Transverse colon (tissue), 4 donors: ENCODE results near the gene CTSV. TPM values are rescaled to one million over a fixed set of nuclear protein-coding genes. Genes with fewer than 3 reads are reported as not detected.
"Not testable (repeated sequence)": the region's sequence is repeated elsewhere in the genome, so short reads cannot be mapped to it uniquely, and the experiment has no call there.

Experiments
- DNase-seq: peaks from one replicate; pipeline ENCODE4 v3.0.0-alpha.2; 2019
- H3K27ac ChIP-seq, 4 donors: fragments of 200-600 bp; sonication (generic); 2 replicates each; pipeline ENCODE4 v1.5.1; 2016 to 2018; ENCODE audit warnings: inconsistent platforms in 4 of 4
- H3K27me3 ChIP-seq: fragments of 200-600 bp; sonication (generic); 2 replicates; pipeline ENCODE4 v1.5.1; 2017; ENCODE audit warnings: inconsistent platforms
- H3K36me3 ChIP-seq, 4 donors: fragments of 200-600 bp; sonication (generic); 2 replicates each; pipeline ENCODE4 v1.5.1; 2017 to 2019; ENCODE audit warnings: inconsistent platforms in 4 of 4
- H3K4me1 ChIP-seq, 4 donors: fragments of 200-600 bp; sonication (generic); 2 replicates each; pipeline ENCODE4 v1.5.1; 2017 to 2020; ENCODE audit warnings: inconsistent platforms in 4 of 4
- H3K4me3 ChIP-seq, 4 donors: fragments of 200-600 bp; sonication (generic); 1 replicate in 1 of 4; 2 replicates in 3 of 4; pipeline versions ENCODE4 v1.5.1 to v1.6.1; 2017 to 2019; ENCODE audit warnings: inconsistent platforms in 4 of 4
- H3K9me3 ChIP-seq, 2 donors: fragments of 200-600 bp; sonication (generic); 2 replicates each; pipeline ENCODE4 v1.5.1; 2017 to 2019; ENCODE audit warnings: inconsistent platforms in 2 of 2
- WGBS, 2 donors: methylation state at CpG; one replicate each; pipeline ENCODE4 v1.1.5; 2018; ENCODE audit warnings: low coverage in 1 of 2; 5-methylcytosine and 5-hydroxymethylcytosine counted together
- in situ Hi-C, 4 donors: fragments of 200-750 bp; cut with MboI; loops; one replicate each; pipeline versions ENCODE4 v1.15.0 to v1.15.1; 2017; ENCODE audit warnings: low sequenced_read_pairs in 3 of 4, low pct_ligation_motif_present in 1 of 4, low pct_unique_long_range_greater_than_20kb in 1 of 4
- intact Hi-C: fragments of 100-400 bp; cut with DNase I; formaldehyde crosslinking; loops from one replicate; pipeline ENCODE4 v1.15.1; 2023; ENCODE audit warnings: low total_unique reads
- total RNA-seq, 4 donors: library from RNA; depleted of rRNA; stranded (reverse); fragments of >200 nt; gene quantifications; one replicate each; pipeline ENCODE4 v1.1.0, GENCODE V29; 2016

CTSV gene
- total RNA-seq, 4 donors from 2014 or later = 0.37 to 6.3 (median 4.8) TPM; not detected in 1

- H3K27ac ChIP-seq, H3K36me3 ChIP-seq, H3K4me1 ChIP-seq, intact Hi-C loops, H3K4me3 ChIP-seq, in situ Hi-C loops, DNase-seq, H3K27me3 ChIP-seq, H3K9me3 ChIP-seq: not testable (repeated sequence)
- WGBS, 2 donors = 44 to 60% methylated on average over 1 of the region's 1 CpG
Observed at GRCh38 chr9:96989747-96990318, 49.1 kb downstream of the CTSV start.

- H3K4me1 ChIP-seq, intact Hi-C loops, DNase-seq, H3K36me3 ChIP-seq, H3K4me3 ChIP-seq, H3K9me3 ChIP-seq, H3K27ac ChIP-seq, in situ Hi-C loops, H3K27me3 ChIP-seq: not testable (repeated sequence)
- WGBS, 2 donors = 92% methylated on average over 2 of the region's 2 CpGs; no CpG with 5 or more reads in 1 of the 2 donors
Observed at GRCh38 chr9:96984887-96985286, 54.1 kb downstream of the CTSV start.

- H3K36me3 ChIP-seq, H3K4me3 ChIP-seq, H3K4me1 ChIP-seq, H3K9me3 ChIP-seq, in situ Hi-C loops, DNase-seq, H3K27ac ChIP-seq, H3K27me3 ChIP-seq, intact Hi-C loops: not testable (repeated sequence)
- WGBS, 2 donors = 83 to 92% methylated on average over 2 to 3 of the region's 3 CpGs
Observed at GRCh38 chr9:96984139-96984538, 54.8 kb downstream of the CTSV start.

- H3K4me1 ChIP-seq, H3K4me3 ChIP-seq, intact Hi-C loops, H3K36me3 ChIP-seq, H3K9me3 ChIP-seq, DNase-seq, H3K27me3 ChIP-seq, H3K27ac ChIP-seq, in situ Hi-C loops: not testable (repeated sequence)
- WGBS, 2 donors = 95 to 100% methylated on average over 1 to 7 of the region's 7 CpGs
Observed at GRCh38 chr9:96983496-96984122, 55.3 kb downstream of the CTSV start.

Other genes starting within 250 kb of the CTSV start
- 10 to 100 TPM in 3 of 4 donors, 1 to 10 TPM in 1; 8.2 to 22.4 (median 18.4) TPM for gene ZNF782, start 184.6 kb downstream of the CTSV start, total RNA-seq
- not detected for gene NUTM2G, start 110.3 kb downstream of the CTSV start, total RNA-seq